NCI-H2196 (cell line): ENCODE results near the gene SAFB.
"Not testable (repeated sequence)": the region's sequence is repeated elsewhere in the genome, so short reads cannot be mapped to it uniquely, and the experiment has no call there.

Source experiments
- DNase-seq: peaks from one replicate; lab custom pipeline; 2025; ENCODE audit not compliant: unreplicated experiment; lab: John Stamatoyannopoulos, UW

The SAFB gene

DNA sequence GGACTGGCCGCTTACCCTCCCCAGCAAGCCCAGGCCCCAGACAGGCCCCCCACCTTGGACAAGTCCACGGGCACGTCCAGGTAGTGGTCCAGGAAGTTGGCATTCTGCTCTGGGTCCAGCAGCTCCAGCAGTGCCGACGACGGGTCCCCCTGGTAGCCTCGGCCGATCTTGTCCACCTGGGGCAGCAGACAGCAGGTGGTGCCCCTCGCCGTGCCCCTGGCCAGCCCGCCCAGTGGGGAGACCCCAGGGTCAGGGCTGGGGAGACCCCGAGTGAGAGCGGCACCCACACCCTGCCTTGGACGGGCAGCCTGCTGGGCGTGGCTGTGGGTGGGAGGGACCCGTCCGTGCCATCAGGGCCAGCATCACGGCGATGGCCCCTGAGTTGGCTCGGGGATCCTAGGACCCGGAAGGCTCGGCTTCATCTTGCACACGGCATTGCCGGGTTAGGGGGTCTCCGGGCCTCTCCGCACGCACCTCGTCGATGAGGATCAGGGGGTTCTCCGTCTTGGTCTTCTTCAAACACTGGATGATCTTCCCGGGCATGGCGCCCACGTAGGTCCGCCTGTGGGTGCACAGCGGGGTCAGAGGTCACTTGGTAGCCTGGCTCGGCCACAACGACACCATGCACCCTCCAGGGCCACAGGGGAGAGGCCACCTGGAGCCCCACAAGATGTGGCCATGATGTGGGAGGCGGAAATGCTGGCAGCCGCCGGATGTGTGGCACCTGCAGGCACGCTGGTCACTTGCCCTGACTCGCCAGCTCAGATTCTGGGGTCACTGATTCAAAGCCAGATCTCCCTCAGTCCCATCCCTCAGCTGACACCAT lies 73.5 kb downstream of the SAFB start:
- DNase-seq = no peak

DNA sequence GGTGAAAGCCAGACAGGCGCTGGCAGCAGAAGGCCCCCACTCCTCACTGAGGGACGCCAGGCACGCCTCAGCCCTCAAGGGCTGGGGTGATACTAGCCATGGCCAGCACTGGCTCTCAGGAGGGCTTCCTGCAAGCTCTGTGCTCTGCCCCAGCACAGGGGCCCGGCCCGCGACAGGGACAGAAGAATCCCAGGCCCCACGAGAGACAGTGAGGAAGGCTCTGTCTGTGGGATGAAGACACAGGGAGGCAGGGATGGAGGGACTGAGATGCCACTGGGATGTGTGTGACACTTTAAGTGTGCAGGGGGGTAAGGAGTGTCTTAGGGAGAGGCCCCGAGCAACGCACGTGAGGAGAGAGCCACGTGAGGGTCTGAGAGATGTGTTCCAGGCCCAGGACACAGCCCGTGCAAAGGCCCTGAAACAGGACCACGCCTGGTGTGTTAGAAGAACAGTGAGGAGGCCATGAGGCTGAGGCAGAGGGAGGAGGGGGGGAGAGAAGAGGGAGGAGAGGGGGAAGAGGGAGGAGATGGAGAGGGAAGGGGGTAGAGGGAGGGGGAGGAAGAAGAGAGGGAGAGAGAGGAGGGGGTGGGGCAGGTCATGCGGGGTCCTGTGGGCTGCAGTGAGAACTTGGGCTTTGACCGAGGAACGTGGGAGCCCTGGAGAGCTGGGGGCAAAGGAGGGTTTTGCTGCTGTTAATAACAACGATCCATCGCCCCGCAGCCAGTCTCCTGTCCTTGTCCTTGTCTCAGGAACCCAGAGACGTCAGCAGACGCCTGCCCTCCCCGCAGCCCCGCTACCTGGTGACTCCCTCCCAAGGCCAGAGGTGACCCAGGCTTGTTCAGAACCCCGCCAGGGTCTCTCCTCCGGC lies 74.4 kb downstream of the SAFB start:
- DNase-seq = no peak

DNA sequence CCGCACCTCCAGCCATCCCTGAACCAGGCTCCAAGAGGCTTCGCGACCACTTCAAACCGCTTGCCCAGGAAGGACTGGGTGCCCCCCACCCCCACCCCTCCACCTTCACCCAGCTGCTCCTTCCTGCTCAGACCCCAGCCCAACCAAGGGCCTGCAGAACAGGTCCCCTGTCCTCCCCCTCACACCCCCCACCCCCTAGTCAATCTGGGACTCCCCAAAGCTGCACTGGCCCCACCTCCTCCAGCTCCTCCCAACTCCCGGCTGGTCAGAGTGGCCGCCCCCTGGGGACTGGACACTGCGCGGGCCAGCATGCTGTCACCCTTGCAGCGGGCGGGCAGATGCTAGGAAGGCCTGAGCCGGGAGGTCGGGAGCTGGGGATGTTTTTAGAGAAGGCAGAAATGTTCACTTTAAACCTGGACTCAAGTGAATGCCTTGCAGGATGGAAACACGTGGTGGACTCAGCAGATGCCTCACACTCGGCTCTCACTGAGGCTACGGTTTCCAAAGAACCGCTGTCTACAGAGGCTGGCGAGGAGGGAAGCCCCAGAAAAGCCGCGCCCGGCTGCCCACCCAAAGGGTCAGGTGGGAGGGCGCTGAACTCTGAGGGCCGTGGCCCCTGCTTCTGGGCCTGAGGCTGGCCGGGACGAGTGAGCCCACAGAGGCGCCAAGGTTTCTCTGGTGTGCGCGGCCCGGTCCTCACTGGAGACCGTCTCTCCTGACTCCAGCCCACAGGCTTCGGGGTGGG lies 75.2 kb downstream of the SAFB start:
- no peak for DNase-seq

DNA sequence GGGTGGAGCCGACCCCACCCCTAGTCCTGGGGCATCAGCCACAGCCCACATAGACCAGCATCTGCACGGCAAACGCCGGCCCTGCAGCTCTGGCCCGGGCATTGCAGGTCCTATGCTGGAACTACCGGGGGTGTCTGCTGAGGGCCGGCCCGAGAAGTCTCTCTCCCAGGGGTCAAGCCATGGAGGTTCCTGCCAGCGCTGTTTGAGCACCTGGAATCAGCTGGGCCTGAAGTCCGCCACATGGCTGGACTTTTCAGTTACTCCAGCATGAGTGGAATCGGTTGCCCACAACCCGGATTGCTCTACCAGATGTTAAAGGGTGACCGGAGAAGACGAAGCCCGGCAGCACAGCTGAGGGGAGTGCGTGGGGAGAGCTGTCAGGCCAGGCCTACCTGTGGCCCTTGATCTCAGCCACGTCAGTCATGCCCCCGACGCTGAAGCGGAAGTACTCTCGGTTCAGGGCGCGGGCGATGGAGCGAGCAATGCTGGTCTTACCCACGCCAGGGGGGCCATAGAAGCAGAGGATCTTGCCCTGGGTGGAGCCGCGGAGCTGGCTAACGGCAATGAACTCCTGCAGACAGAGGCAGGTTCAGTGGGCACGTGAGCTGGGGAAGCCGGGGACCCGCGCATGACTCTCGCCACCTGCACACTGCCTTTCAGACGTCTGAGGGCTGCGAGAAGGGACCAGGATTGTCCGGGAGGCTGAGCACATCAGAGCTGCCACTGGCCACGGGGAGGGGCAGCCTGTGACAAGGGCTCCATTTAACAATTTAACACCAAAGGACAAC lies 75.9 kb downstream of the SAFB start:
- no peak for DNase-seq

DNA sequence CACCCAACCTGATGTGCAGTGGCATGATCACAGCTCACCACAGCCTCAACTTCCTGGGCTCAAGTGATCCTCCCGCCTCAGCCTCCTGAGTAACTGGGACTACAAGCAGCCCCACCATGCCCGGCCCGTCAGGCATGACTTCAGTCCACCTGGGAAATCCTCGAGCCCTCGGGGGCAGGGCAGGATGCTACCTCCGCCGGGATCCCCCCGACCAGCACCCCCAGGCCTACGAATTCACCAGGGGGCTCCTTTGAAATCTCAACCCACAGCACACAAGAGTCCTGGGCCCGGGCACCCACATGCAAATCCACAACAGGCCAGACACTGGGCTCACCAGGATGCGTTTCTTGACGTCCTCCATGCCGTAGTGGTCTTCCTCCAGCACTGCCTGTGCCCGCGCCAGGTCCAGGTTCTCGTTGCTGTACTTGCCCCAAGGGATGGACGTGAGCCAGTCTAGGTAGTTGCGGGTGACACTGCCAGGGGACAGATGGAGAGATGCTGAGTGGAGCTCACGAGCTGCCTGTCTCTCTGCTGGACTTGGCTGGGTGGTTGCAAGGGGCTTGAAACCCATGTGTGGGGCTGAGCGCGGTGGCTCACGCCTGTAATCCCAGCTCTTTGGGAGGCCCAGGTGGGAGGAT lies 77.7 kb downstream of the SAFB start:
- DNase-seq = no peak

DNA sequence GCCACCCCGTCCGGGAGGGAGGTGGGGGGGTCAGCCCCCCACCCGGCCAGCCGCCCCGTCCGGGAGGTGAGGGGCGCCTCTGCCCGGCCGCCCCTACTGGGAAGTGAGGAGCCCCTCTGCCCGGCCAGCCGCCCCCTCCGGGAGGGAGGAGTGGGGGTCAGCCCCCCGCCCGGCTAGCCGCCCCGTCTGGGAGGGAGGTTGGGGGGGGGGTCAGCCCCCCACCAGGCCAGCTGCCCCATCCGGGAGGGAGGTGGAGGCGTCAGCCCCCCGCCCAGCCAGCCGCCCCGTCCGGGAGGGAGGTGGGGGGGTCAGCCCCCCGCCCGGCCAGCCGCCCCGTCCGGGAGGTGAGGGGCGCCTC lies 79.1 kb downstream of the SAFB start:
- not testable (repeated sequence) for DNase-seq

DNA sequence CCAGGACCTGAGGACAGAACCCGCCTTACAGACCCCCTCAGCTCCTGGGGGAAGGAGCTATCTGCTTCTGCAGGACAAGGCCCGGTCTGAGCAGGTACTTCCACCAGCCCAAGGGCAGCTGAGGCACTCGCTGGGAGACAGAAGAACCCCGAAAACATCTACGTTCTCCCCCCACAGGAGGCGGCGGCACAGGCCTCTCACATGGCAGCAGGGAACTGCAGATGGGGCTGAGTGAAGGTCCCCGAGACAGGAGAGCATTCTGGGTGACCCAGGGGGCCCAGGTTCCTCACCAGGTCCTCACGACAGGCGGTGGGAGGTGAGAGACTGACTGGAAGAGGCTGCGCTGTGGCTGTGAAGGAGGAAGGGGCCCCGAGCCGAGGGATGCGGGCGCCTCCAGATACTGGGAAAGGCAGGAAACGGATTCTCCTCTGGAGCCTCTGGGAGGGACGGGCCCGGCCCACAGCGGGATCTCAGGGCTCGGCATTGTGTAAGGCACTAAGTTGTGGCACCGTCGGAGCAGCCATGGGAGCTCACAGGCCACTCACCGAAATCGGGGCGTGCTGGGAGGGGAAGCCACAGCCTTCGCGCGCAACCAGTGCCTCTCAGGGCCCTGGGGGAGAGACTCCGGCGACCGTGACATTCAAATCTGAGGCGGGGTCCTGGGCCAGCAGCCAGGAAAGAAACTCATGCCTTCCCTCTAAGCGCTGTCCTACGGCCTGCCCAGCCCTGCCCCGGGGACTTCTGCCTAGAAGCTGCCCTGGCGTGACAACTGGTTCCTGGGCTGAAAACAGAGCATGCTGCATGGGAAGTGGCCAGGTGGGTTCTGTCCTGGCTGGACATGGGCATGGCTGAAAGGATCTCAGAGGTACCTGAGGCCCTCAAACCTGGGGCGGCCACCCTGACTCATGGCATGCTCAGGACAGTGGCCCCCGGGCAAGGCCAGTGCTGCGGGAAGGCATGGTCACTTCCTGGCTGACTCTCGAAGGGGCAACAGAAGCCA lies 81.2 kb downstream of the SAFB start:
- no peak for DNase-seq

DNA sequence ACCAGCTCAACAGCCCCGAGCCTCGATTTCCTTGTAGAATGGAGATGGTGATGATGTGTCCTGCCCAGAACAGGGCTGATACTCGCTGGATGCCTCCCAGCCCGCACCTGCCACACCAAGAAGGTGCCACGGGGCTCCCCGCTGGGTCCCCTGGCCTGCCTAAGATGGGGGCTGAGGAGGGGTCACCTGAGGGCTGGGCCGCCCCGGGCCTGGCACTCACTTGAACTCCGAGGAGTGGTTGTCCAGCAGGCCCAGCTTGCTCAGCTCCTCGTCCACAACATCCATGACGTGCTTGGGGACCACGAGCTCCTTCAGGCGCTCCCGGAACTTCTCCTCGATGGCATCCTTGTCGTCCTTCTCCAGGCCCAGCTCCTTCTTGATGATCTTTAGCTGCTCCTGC lies 82.7 kb downstream of the SAFB start:
- DNase-seq = no peak

DNA sequence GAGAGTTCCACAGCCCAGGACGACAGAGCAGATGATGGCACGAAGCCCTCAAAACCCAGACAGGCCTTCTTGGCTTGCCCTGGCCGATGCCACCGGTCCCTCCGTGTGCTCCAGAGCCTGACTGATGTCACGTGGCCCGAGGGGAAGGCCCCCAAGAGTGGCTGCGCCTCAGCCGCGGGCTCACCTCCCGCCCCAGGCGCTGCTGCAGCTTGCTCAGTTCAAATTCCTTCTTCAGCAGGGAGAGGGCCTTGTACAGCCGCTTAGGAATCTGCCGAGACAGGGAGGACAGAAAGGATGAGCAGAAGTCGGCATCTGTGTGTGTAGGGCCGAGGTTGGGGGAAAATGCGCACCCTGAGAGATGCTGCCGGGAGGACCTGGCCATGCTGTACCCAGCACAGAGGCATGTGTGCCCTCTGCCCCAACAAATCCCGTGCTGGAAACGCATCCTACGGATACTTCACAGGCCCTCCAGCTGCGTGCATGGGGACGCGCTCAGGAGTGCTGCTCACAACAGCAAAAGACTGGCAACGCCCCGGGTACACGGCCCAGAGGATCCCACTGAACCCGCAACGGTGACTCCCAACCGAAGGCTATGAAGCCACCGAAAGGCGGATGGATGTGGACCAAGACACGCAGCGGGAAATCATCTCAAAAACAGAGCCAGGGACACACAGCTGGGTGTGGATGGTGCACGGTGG lies 84.1 kb downstream of the SAFB start:
- no peak for DNase-seq

DNA sequence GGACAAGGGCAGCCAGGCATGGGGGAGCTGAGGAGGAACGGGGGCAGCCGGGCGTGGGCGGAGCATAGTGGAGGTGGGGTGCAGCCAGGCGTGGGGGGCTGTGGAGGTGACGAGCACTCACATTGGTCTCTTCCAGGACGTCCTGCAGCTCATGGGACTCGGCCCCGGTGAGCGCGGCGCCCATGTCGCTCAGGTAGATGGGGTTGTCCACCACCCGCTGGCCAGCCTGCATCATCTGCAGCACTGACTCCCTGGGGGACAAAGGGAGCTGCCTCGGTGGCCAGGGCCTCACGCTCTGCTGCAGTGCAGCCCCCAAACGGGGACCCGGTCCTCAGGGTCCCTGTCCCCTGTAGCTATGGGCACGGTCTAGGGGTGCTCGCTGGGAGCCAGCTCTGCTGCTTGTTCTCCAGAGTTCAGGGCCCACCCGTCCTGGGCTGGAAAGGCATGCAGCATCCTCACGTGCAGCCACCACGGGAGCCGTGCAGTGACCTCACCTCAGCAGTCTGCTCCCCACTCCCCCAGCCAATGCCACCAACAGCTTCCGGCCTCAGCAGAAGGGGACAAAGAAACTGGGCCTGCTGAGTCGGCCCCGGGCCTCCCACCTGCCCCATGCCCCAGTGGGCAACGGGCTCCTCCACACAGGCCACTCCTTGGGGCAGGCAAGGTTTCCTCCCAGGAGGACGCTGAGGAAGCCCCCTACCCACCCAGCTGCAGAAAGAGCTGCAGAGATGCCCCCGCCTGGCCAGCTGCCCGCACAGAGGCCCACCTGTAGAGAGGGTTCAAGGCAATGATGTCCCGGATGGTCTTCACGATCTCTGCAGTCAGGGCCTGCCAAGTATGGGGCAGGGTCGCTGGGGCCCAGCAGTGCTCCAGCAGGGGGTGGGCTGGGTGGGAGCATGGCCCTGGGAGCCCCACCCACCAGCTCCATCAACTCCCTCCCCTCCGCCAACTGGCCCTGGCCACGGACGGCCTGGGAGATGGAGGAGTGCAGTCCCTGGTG lies 85.0 kb downstream of the SAFB start:
- no peak for DNase-seq

DNA sequence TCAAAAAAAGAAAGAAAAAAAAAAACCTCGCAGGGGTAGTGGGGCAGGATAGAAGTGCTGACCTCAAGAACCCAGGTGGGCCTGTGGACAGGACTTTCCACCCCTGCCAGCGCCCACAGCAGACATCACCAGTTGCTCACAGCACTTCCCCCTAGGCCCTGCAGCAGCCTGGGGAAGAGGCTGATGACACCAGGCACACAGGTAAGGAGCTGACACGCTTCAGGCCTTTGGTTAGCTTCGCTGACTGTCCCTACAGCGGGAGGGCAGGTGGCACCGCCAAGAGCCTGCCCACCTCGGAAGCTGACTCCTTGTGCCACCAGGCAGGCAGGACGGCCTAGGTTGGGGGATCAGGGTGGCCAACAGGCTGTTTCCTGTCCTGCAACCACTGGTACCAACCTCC lies 88.1 kb downstream of the SAFB start:
- no peak for DNase-seq

DNA sequence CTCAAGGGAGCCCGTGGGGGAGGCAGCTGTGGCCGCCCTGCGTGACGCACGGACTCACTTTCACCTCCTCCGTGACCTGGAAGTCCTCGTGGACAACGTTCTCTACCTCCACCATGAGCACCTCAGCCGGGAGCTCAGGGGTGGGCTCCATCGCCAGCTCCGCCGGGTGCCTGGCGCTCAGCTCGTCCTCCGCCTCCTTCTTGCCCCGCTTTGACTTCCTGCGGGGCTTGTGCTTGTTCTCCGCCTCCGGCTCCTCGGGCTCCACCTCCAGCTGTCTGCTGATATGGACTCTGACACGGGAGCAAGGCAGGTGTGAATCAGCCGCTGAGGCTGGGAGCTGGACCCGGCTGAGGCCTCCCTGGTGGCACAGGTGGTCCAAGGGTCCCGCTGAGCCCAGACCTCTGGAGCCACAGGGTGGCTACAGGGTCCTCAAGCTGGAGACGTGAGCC lies 88.9 kb downstream of the SAFB start:
- DNase-seq = no peak

DNA sequence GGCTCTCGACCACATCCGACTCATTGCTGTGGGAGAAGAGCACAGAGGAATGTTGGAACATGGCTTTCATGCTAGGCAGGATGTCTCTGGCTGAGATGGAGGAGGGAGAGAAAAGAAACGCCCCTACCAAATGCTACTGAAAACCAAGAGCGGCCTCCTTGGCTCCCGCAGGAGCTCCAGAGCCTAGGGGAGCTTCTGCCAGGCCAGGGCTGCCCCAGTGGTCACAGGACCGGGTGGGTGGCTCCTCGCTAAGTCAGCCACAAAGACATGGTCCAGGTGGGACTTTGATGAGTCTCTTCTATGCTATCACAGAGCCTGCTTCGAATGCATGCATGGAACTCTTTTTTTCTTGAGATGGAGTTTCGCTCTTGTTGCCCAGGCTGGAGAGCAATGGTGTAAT lies 90.3 kb downstream of the SAFB start:
- no peak for DNase-seq

DNA sequence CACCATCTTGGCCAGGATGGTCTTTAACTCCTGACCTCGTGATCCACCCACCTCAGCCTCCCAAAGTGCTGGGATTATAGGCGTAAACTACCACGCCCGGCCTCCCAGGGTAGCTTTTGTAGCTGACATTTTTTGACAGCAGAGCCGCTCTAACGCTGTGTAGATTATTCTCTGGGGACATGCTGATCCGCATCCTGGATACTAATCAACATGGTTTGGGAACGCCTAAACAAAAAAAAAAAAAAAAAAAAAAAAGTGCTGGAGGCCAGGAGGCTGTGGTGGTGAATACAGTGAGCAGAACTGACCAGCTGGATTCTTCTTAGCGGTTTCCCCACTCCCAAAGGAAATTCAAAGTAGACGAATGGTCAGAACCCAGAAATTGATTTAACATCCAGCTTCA lies 91.9 kb downstream of the SAFB start:
- DNase-seq = no peak

DNA sequence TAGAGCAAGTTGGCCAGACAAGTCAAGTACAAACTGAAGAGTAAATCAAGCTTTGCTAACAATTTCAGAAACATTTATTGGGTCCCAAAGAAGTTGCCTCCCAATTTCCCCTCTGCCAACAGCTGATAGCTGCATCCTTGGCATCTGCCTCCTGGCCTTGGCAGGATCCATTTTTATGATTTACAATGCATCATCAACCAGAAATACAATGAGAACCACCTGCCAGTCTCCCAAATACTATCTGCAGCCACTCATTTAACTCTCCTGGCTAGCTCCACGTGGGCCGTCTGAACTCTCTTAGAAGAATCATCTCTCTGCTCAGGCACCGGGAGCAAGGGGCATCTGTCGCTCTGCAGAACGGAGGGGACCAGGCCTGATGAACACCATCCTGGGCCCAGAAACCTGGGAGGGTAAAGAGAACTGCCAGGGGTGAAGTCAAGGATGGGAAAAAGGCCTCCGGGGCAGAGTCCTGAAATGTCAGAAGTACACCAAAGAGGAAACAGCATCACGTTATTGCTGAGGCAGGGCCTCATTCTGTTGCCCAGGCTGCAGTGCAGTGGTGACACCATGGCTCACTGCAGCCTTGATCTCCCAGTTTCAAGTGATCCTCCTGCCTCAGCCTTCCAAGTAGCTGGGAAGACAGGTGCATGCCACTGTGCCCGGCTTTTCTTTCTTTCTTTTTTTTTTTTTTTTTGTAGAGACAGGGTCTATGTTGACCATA lies 94.5 kb downstream of the SAFB start:
- no peak for DNase-seq
